Effector CD8-positive, alpha-beta T cell (primary cell): ENCODE measurements around the gene RBM18.

Experiments
- DNase-seq: peaks from one replicate; lab custom pipeline; 2025; lab: John Stamatoyannopoulos, UW

The RBM18 gene

DNA sequence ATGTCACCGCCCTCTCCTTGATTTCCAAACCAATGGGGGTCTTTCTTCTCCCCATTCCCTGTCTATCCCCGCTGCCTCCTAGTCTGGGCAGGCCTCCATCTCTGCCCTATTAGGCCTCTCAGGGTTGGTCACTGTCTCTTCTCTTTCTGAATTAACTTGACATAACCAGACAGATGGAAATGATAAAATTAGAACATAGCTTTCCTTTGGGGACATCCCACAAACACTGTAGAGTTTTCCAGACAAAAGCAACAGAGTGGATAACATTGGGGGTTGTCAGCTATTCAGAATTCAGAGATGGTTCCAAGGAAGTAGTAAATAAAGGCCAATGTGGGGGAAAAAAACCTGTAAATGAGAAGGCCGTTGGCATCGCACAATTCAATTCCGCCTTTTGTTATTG, 60.6 kb downstream of the RBM18 start:
- DNase-seq, result no peak

GRCh38 chr9:122202111-122202510, 62.5 kb downstream of the RBM18 start:
- DNase-seq, result no peak

DNA sequence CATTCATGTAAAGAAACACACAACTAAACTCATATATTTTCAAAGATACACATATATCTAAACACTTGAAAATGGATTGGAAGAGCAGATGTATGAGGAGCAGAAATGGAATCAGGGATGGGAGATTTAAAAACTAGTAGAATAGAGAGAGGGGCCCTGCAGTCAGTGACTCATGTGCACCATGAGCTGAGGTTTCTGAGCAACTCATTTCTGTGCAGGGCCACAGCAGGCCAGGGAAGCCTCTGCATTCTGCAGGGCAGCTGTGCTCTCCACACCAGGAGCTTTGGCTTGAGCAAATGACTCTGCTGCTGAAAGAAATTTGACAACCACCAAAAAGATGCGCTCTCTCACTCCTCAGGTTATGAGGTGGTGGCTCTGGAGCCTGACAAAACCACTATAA, 63.0 kb downstream of the RBM18 start:
- no peak for DNase-seq

- no peak for DNase-seq
These were observed 63.6 kb downstream of the RBM18 start for GRCh38 chr9:122200960-122201595.

DNA sequence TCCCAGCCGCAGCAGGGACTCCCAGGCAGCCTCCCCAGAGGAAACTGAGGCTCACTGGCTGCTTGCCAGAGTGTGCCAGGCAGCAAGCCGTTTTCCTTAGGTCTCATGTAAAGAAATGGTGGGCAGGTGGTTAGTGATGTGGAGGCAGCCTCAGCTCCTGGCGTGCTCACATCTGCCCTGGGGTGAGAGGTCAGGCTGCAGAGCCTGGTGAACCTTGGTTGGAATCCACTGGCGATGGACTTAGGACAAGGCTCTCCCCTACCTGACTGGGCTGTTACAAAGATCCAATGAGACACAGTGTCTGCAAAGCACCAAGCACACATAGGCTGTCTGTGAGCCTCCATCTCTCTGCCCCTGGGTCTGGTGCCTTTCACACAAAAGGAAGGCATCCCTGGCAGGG, 66.8 kb downstream of the RBM18 start:
- no peak for DNase-seq

DNA sequence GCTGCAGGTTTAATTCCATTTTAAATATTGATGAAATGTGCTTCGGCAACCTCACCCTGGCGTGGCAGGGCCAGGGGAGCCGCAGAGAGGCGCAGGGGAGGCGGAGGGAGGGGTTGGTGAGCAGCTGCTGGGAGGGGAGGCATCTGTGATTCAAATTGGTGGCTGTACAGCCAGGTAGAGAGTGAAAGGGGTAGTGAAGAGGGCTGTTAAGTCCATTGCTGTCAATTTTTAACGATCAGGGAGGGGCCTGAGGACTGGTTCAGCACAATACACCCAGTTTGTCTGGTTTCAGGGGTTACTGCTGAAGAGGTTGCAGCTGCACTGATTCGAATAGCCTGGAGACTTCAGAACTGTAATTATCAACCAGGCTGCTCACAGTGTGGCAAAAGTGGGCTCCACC, 67.2 kb downstream of the RBM18 start:
- DNase-seq, result no peak

DNA sequence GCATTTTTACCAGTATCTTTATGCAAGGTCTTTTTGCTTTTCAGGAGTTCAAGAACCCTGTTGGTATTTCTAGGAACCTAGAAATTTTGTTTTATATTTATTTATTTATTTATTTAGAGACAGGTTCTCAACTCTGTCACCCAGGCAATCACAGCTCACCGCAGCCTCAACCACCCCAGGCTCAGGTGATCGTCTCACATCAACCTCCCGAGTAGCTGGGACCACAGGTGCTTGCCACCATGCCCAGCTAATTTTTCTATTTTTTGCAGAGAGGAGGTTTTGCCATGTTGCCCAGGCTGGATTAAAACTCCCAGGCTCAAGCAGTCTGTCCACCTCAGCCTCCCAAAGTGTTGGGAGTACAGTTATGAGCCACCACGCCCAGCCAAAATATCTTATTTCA, 68.8 kb downstream of the RBM18 start:
- DNase-seq, result no peak

DNA sequence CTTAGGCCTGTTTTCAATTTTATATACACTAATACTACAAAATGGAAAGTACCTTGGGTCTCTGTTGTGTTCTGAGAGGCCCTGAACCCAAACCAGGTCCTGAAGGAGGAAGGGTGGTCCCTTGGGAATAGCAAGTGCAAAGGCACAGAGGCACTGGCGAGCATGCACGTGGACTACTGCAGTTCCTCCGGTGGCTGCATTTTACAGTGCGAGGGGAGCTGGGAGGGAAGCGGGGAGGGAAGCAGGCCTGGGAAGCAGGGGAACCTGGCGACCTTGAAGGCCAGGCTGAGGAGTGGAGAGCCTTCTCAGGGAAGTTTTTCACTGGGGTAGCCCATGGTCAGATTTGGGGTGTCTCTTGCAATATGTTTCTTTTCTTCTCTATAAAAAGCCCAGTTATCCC, 71.0 kb downstream of the RBM18 start:
- DNase-seq, result no peak

GRCh38 chr9:122192914-122193525, 71.6 kb downstream of the RBM18 start:
- no peak for DNase-seq

- no peak for DNase-seq
These were observed 72.3 kb downstream of the RBM18 start for GRCh38 chr9:122192261-122192875.

DNA sequence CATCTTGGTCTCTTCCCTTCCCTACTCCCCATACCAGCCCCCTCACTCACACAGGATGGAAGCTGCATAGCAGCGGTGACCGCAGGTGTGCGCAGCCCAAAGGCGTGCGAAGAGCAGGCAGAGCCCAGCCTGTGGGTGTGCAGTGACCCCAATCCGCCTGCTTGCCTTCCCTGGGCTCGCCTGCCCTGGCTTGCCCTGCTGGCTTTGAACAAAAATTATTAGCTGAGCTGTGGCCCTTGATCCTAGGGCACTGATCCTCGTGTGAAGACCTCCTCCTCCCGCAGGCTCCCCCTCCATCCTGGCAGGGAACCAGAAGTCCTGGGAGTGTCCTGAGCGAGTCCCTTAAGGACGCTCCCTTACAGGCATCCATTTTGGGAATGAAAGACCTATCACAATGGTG, 73.1 kb downstream of the RBM18 start:
- DNase-seq, result no peak

DNA sequence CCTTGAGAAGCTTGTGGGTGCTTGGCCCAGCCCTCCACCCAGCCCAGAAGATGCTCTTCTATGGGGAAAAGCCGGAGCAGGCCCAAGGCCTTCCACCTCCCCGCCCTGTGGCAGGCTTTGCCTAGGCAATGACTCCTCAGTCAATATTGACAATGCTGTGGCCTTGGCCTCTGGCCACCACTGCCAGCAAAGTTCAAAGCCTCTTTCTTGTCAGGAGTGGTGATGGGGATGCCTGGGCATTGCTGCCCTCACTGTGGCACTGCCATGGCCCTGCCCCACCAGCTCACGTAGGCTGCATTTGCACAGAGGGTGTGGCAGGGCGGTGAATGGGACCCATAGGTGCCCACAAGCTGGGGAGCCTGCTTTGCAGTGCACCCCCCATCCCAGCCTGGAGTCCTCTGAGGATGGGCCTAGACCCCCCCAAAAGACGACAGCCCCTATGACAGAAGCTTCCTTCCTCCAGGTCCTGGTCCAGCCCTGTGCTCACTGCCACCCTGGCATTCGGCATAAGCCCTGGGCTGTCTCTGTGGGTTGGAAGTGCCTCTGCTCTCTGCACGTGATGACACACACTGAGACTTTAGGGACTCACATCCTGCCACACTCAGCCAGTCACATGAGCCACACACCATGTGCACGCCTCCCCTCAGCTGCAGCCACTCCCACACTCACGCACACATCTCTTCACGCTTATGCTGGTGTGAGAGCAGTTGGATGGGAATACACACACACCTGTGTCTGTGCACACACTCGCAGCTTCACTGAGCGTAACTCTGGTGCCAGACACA, 73.9 kb downstream of the RBM18 start:
- DNase-seq, result no peak

DNA sequence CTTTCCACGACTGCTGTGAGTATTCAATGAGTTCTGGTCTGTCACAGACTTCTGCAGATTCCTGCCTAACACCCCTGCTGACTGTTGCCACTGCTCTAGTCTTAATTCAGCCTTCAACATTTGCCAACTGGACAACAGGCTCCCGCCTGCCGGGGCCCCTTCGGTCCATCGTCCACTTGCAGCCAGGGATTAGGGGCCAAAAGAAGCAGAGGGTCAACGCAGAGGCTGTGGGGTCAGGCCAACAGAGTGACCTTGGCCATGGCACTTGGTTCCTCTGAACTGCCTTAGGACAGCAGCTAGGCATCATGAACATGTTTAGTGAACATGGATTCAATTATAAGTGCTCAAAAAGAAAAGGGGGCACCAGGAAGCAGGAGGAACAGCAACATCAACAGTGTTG, 76.3 kb downstream of the RBM18 start:
- DNase-seq, result no peak
